ENCODE measurements around the gene SMG7. TPM values are rescaled to one million over a fixed set of nuclear protein-coding genes. Genes with fewer than 3 reads are reported as not detected.

SMG7 gene
- total RNA-seq, 1 experiment from 2014 or later: 54.1 TPM

DNA sequence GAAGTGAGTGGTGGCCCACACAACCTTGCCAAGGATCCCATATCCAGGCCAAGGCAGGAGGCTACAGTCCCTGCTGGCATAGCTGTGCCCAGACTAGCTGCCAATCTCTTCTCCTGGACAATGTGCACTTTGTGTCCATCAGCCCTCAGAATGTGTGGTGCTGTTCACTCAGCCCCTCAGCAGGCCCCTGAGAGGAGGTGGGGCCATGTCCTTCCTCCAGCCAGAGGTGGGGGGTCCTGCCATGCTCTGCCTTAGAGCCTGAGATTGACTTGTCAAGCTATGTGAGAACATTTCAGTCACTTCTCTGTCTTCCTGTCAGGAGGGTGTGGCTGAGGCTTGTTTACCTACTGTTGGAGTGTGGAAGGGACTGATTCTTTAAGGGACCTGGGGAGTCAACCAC lies 116.5 kb downstream of the SMG7 start:
- no peak overlapping the region for H2AFZ ChIP-seq (ENCODE audit: low read depth, low read length, poor library complexity, severe bottlenecking)

DNA sequence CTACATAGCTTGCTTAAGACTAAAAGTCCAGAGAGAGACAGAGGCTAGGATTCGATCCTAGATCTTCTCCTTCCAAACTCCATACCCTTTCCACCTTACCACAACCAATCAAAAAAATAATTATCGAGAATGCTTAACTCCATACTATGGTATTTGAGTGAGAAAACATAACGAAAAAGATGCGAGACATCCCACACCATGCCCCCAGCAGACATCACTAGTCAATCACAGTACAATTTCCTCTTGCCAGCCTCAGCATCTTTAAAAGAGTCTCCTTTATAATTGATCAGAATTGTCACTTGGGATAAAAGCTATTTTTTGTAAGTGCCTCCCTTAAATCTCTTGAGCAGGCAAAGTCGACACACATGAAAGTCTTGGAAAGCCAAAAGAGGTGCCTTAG lies 117.1 kb downstream of the SMG7 start:
- Histone ChIP-seq H3K79me2 (ENCODE audit: insufficient read depth, low read length) (no peaks in the 10 kb centered on the region), H2AFZ (ENCODE audit: low read depth, low read length, poor library complexity, severe bottlenecking) (no peak overlapping the region), H3K27ac (ENCODE audit: low read depth, low read length) (no peak overlapping the region), H3K36me3 (ENCODE audit: control insufficient read depth in 1 of 2, insufficient read depth in 2 of 2, low read length in 2 of 2) (no peaks in the 10 kb centered on the region), H3K4me1 (ENCODE audit: control insufficient read depth in 1 of 2, insufficient read depth in 2 of 2, low read length in 2 of 2) (peaks cover 0 to 14% of the 10 kb centered on the region in 2 experiments; a peak in 1 of 4 replicates), H3K9ac (ENCODE audit: low read length) (no peak overlapping the region), H3K4me3 (replicated peaks in 1 of 2; ENCODE audit: low read depth in 1 of 2, low read length in 2 of 2) (no peak overlapping the region), H3K27me3 (ENCODE audit: insufficient read depth, low read length) (no peaks in the 10 kb centered on the region), H3K9me2 (ENCODE audit: insufficient read depth) (no peaks in the 10 kb centered on the region), H4K20me1 (ENCODE audit: insufficient read depth) (no peaks in the 10 kb centered on the region), H3K9me3 (ENCODE audit: control insufficient read depth in 1 of 2, insufficient read depth in 1 of 2, low read depth in 1 of 2, low read length in 2 of 2) (no peaks in the 10 kb centered on the region), H3K4me2 (ENCODE audit: low read length) (no peak overlapping the region)
- POLR2A ChIA-PET: no interaction called here
- CTCF ChIA-PET: interaction anchor here (1.1 kb wide), 1 partner anchor 11 kb away, joined by 3 read pairs; no protein-coding TSS in a partner anchor
- ATAC-seq (no peak), DNase-seq (ENCODE audit: low read depth, low spot score) (no peak)
- intact Hi-C loops (cut with micrococcal nuclease): no loop called here
- TF ChIP-seq POLR2AphosphoS5 (IDR thresholded peaks at IDR 0.05; ENCODE audit: low read depth, low read length): no peak
- TF ChIP-seq, protein P1, sequence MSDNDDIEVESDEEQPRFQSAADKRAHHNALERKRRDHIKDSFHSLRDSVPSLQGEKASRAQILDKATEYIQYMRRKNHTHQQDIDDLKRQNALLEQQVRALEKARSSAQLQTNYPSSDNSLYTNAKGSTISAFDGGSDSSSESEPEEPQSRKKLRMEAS (IDR thresholded peaks at IDR 0.05): no peak
- TF ChIP-seq FOSL1 (IDR thresholded peaks at IDR 0.05; ENCODE audit: low read depth): no peak
- TF ChIP-seq, protein P2, sequence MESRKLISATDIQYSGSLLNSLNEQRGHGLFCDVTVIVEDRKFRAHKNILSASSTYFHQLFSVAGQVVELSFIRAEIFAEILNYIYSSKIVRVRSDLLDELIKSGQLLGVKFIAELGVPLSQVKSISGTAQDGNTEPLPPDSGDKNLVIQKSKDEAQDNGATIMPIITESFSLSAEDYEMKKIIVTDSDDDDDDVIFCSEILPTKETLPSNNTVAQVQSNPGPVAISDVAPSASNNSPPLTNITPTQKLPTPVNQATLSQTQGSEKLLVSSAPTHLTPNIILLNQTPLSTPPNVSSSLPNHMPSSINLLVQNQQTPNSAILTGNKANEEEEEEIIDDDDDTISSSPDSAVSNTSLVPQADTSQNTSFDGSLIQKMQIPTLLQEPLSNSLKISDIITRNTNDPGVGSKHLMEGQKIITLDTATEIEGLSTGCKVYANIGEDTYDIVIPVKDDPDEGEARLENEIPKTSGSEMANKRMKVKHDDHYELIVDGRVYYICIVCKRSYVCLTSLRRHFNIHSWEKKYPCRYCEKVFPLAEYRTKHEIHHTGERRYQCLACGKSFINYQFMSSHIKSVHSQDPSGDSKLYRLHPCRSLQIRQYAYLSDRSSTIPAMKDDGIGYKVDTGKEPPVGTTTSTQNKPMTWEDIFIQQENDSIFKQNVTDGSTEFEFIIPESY (IDR thresholded peaks at IDR 0.05; ENCODE audit: extremely low read depth, insufficient replicate concordance, low read length): no peak
- TF ChIP-seq, protein P3, sequence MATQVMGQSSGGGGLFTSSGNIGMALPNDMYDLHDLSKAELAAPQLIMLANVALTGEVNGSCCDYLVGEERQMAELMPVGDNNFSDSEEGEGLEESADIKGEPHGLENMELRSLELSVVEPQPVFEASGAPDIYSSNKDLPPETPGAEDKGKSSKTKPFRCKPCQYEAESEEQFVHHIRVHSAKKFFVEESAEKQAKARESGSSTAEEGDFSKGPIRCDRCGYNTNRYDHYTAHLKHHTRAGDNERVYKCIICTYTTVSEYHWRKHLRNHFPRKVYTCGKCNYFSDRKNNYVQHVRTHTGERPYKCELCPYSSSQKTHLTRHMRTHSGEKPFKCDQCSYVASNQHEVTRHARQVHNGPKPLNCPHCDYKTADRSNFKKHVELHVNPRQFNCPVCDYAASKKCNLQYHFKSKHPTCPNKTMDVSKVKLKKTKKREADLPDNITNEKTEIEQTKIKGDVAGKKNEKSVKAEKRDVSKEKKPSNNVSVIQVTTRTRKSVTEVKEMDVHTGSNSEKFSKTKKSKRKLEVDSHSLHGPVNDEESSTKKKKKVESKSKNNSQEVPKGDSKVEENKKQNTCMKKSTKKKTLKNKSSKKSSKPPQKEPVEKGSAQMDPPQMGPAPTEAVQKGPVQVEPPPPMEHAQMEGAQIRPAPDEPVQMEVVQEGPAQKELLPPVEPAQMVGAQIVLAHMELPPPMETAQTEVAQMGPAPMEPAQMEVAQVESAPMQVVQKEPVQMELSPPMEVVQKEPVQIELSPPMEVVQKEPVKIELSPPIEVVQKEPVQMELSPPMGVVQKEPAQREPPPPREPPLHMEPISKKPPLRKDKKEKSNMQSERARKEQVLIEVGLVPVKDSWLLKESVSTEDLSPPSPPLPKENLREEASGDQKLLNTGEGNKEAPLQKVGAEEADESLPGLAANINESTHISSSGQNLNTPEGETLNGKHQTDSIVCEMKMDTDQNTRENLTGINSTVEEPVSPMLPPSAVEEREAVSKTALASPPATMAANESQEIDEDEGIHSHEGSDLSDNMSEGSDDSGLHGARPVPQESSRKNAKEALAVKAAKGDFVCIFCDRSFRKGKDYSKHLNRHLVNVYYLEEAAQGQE (IDR thresholded peaks at IDR 0.05; ENCODE audit: low read depth): no peak
- no peak for TF ChIP-seq RAD21 (IDR thresholded peaks at IDR 0.05; ENCODE audit: low read depth)
- RAD21 ChIA-PET (ENCODE audit: low non-redundant PET in 1 of 2, low total read pairs in 2 of 2, uncharacterized antibody in 2 of 2, unreplicated experiment in 2 of 2): no interaction called here
- BruUV-seq (replicated peaks): no TSS peak

More for the DNA sequence above, 116.5 kb downstream of the SMG7 start:
- H3K9me3 ChIP-seq (ENCODE audit: control insufficient read depth in 1 of 2, insufficient read depth in 1 of 2, low read depth in 1 of 2, low read length in 2 of 2): no peaks in the 10 kb centered on the region
- ChIA-PET CTCF (interaction anchor here (1.1 kb wide), 1 partner anchor 11 kb away, joined by 3 read pairs; no protein-coding TSS in a partner anchor), POLR2A (no interaction called here), RAD21 (ENCODE audit: low non-redundant PET in 1 of 2, low total read pairs in 2 of 2, uncharacterized antibody in 2 of 2, unreplicated experiment in 2 of 2) (no interaction called here)
- H3K4me3 ChIP-seq (replicated peaks in 1 of 2; ENCODE audit: low read depth in 1 of 2, low read length in 2 of 2): no peak overlapping the region
- intact Hi-C loops (cut with micrococcal nuclease): no loop called here
- no peaks in the 10 kb centered on the region for H3K27me3 ChIP-seq (ENCODE audit: insufficient read depth, low read length)
- no peak overlapping the region for H3K4me2 ChIP-seq (ENCODE audit: low read length)
- BruUV-seq (replicated peaks): no TSS peak
- TF ChIP-seq, protein P1 (IDR thresholded peaks at IDR 0.05): no peak
- no peak for TF ChIP-seq ELF1 (IDR thresholded peaks at IDR 0.05; ENCODE audit: borderline replicate concordance, low read depth)
- TF ChIP-seq TCF7L2 (IDR thresholded peaks at IDR 0.05; ENCODE audit: borderline replicate concordance, extremely low read depth, insufficient read depth, insufficient read length): no peak
- peaks cover 0 to 14% of the 10 kb centered on the region in 2 experiments; a peak in 1 of 4 replicates for H3K4me1 ChIP-seq (ENCODE audit: control insufficient read depth in 1 of 2, insufficient read depth in 2 of 2, low read length in 2 of 2)
- H3K9ac ChIP-seq (ENCODE audit: low read length): no peak overlapping the region
- H3K9me2 ChIP-seq (ENCODE audit: insufficient read depth): peaks cover 3% of the 10 kb centered on the region; the same call in 1 of the 2 replicates
- DNase-seq (ENCODE audit: low read depth, low spot score): no peak
- no peak overlapping the region for H3K27ac ChIP-seq (ENCODE audit: low read depth, low read length)
- no peaks in the 10 kb centered on the region for H4K20me1 ChIP-seq (ENCODE audit: insufficient read depth)
- H3K79me2 ChIP-seq (ENCODE audit: insufficient read depth, low read length): no peaks in the 10 kb centered on the region
- no peak for ATAC-seq
- H3K36me3 ChIP-seq (ENCODE audit: control insufficient read depth in 1 of 2, insufficient read depth in 2 of 2, low read length in 2 of 2): no peaks in the 10 kb centered on the region
